Measurements from ENCODE around the gene ZBTB33.

- TF ChIP-seq CTCF (IDR thresholded peaks at IDR 0.05; ENCODE audit: poor library complexity, severe bottlenecking) (no peak), EP300 (conservative IDR thresholded peaks at IDR 0.05; ENCODE audit: poor library complexity, severe bottlenecking) (no peak), POLR2AphosphoS5 (IDR thresholded peaks at IDR 0.05) (no peak), REST (IDR thresholded peaks at IDR 0.05; ENCODE audit: borderline replicate concordance) (no peak), TAF1 (IDR thresholded peaks at IDR 0.05; ENCODE audit: low read depth) (no peak)
Measured at GRCh38 chrX:120282697-120283096, 32.1 kb downstream of the ZBTB33 start.
